GM19238 (cell line): ENCODE measurements around the gene GJA3.

Experiments
- DNase-seq: peaks from one replicate; pipeline ENCODE4 v3.0.0; 2011; ENCODE audit warnings: low spot score; ENCODE audit not compliant: insufficient read length

The GJA3 gene

DNA sequence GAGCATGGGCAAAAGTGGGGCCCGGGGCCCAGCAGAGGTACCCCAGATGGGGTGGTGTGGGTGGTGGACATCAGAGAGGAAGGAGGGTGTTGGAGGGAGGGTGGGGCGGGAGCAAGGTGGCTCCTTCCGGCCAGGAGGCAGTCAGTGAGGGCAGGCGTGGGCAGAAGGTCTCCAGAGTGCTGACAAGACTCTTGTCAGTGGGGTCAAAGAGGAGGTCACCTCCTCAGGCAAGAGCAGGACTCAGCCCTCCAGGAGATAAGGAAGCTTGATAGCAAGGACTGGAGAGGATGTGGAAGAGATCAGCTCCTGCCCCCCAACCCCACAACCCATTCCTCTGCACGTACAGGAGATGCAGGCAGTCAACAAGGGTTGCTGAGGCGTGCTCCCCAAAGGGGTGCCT lies 9.8 kb downstream of the GJA3 start:
- DNase-seq, result no peak

GRCh38 chr13:20150561-20150960 lies 10.3 kb downstream of the GJA3 start:
- no peak for DNase-seq

- no peak for DNase-seq
Observed at GRCh38 chr13:20149762-20150161, 11.1 kb downstream of the GJA3 start.

GRCh38 chr13:20148501-20149183 lies 12.2 kb downstream of the GJA3 start:
- no peak for DNase-seq

- DNase-seq, result no peak
Observed at GRCh38 chr13:20146381-20146780, 14.5 kb downstream of the GJA3 start.

DNA sequence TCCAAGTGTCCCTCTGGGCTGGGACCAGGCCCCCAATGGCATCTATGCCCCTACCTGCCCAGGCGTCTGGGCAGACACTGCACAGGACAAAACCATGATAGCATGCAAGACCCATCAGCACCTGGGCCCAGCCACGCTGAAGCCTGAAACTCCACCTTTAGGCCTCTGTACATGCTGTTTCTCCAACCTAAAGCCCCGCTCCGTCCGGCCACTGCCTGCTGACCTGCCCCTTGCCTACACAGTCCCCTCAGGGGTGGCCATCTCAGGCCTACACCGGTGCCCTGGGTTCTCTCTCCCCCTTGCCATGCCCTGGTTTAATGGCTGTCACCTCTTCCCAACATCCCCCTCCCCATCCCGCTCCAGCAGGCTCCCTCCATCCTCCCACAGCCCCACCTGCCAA lies 15.3 kb downstream of the GJA3 start:
- DNase-seq, result no peak

DNA sequence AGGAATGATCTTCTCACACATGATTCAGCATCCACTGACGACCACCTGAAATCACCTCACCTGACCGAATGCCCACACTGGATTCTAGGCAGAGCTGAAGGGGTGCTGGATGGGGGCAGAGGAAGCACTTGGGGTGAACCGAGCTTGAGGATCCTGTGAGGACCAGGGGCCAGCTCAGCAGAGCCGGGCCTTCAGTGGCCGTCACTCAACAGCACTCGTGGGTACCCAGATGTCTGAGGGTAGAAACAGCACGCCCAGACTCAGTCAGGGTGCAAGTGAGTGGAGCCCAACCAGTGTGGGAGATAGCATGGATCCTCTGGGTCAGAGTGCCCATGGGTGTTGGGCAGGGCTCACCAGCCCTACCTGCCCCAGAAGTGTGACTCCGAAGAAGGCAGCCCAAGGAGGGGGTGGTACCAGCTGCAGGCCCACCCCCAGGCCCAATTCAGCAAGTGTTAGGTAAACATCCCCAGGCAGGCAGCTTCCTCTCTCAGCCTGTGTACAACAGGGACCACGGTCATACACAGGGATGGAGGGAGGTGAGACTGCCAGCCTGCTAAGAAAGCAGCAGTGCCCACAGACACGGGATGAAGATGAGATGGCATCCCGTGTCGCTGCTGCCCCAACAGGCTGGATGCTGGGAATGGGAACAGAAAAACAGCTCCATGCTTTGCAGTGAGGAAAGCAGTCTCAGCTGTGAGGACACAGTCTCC lies 16.6 kb downstream of the GJA3 start:
- DNase-seq, result no peak

DNA sequence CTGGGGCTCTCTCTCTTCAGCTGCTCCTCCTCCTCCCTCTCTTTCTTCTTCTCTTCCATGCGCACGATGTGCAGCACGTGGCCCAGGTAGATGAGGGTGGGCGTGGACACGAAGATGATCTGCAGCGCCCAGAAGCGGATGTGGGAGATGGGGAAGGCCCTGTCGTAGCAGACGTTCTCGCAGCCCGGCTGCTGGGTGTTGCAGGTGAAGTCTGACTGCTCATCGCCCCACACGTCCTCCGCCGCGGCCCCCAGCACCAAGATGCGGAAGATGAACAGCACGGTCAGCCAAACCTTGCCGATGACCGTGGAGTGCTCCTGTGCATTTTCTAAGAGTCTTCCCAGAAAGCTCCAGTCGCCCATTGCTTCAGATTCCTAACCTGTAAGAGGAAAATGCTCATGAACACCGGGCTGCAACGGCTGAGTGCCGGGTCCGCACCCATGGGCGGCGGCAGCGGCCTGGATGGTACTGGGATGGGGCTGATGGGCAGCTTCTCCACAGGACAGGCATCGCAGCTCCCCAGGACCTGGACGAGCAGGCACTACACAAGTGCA lies 17.8 kb downstream of the GJA3 start:
- DNase-seq, result no peak

- no peak for DNase-seq
Observed at GRCh38 chr13:20142023-20142926, 18.6 kb downstream of the GJA3 start.

- no peak for DNase-seq
Observed at GRCh38 chr13:20141238-20142022, 19.4 kb downstream of the GJA3 start.

DNA sequence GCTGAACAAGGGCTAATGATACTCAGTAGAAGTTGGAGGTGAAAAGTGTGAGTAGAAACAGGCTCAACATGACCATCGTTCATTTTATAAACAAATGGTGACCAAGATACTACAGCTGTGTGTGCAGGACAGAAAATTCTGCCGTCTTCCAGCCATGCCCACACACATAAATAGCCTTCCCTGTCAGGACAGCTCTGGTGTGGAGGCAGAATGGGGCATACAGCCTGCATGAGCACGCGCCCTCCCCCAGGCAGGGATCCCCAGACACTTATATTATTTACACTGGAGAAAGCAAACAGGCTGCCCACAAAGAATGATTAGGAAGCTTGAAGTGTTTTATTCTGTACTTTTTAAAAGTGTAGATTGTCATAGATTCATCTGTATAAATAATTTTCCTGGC lies 20.4 kb downstream of the GJA3 start:
- DNase-seq, result no peak

DNA sequence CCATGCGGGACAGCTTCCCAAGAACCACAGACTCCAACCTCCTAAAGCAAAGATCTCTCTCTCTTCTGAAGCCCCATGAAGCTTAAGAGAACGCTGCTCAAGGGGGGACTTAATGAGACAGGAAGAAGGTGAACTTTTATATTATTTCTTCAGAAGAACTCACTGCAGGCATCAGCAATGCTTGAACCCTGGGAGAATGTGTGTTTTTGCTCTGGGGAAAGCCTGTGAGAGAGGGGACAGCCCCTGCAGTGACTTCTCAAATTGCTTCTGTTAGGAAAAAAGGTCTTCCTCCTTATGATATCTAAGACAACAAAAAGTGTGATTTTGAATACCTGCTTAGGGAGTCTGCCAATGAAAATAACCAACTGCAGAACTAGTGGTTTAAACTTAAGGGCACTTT lies 23.0 kb downstream of the GJA3 start:
- no peak for DNase-seq

DNA sequence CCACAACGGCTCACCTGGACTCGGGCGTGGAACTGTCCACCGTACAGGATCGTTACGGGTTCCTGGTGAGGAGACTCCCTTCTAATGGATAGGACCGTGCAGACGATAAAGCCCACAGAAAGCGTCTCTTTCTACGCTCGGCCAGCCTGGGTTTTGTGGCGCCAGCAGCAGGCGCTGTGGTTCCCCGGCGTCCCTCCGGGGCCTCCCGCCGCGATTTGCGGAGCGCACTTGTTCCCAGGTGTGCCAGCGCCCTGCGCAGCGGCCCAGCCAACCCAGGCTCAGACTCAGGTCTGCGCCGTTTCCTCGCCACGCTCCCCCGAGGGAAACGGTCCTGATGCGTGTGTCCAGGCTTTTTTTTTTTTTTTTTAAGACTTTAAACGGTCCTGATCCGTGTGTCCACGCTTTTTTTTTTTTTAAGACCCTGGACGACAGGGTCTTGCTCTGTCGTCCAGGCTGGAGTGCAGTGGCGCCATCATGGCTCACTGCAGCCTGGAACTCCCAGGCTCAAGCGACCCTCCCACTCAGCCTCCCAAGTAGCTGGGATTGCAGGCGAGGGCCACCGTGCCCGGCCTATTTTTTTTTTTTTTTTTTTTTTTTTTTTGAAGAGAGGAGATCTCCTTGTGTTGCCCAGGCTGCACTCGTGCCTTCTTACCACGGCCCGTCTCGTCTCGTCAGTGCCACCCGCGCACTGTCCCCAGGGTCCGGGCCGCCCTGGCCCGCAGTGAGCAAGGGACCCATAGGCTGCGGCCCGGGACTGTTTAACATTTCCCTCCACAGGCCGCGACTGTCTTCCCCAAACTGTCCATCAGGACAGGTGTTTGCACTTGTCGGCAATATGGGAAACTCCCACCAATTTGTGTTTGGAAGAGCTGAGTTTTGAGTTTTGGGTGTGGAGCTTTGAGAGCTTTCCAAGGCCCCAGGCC lies 23.8 kb downstream of the GJA3 start:
- DNase-seq, result peak; percentile 52

DNA sequence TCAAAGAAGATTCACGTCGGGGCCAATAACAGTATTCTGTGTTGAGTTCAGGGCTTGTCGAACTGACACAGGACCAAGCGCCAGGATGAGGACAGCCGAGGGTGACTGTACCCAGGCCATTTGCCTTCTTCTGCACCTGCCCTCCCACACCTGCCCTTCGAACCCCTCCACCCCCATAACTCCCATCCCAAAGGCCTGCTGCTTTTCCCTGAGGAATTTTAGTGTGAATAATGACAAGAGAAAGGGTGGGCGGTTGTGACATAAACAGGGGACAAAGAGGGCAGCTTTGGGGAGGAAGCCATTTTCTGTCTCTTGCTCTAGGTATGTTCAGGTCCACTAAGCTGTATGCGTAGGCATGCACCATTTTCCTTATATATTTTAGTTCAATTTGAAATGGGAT lies 26.1 kb downstream of the GJA3 start:
- no peak for DNase-seq

DNA sequence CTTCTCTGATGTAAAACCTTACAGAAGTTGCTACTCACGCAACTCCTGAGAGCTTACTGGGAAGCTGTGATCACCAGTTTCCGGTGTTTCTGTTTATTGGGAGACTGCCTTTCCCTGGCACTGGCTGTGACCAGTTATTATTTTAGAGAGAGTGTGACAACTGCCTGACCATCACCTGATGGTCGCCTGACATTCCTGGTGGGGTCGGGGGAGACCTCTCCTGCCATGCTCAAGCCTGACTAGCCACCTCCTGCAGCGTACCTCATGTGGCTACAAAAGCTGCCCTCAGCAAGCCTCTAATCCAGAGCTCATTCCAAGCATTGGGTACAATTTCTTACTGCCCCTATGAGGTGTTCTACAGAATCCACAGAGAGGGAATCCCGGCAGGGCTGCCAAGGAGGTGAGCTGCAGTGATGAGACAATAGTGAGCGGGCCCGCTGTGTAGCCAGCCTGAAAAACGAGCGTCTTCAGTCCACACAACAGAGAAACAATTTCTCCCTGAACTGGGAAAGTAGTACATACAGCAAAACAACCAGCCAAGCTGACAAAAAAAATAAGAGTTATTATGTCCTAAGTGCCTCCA lies 28.7 kb downstream of the GJA3 start:
- no peak for DNase-seq

GRCh38 chr13:20131057-20131832 lies 29.6 kb downstream of the GJA3 start:
- DNase-seq, result no peak

DNA sequence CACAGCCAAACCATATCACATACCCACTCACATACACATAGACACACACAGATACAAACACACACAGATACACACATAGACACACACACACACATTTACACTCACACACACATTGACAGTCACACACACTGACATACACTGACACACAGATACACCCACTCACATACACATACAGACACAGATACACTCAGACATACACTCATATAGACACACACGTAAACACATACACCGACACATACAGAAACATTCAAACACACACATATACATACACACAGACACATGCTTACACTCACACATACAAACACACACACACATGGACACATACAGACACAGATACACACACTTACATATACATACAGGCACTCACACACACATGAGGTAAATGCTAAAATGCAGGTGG lies 30.2 kb downstream of the GJA3 start:
- no peak for DNase-seq

DNA sequence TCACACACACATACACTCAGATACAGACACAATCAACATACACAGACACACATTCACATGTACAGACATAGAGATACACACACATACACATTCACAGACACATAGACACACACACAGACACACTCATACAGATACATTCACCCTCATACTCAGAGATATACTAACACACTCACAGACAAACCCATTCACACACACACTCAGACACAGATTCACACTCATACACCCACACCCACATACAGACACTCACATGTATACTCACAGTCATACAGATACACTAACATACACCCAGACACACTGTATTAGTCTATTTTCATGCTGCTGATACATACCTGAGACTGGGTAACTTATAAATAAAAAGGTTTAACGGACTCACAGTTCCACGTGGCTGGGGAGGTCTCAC lies 30.8 kb downstream of the GJA3 start:
- DNase-seq, result no peak

DNA sequence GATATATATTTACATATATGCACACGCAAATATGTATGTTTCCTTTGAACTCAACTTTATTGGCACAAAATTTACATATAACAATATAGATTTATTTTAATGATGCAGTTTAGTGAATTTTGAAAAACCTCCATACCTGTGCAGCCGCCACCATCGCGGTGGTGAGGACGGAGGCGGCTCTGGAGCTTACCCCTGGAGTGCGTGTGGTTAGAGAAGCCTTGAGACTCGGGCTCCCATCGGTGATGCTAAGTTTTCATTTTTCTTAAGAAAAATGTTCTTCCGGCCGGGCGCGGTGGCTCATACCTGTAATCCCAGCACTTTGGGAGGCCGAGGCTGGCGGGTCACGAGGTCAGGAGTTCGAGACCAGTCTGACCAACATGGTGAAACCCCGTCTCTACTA lies 31.8 kb downstream of the GJA3 start:
- no peak for DNase-seq
